Nephron (organoid): ENCODE results near the gene LEMD2.
A peak's percentile ranks its signal among the peaks of the same experiment; 100 is the strongest.

Source experiments
- H3K27ac Mint-ChIP-seq, 3 experiments: 2 replicates each; pipeline ENCODE4 v1.8.0; 2020; ENCODE audit warnings: mixed read lengths in 3 of 3, mild to moderate bottlenecking in 2 of 3, moderate library complexity in 1 of 3
- H3K27me3 Mint-ChIP-seq: 2 replicates; pipeline ENCODE4 v1.8.0; 2021; ENCODE audit warnings: low read depth, mild to moderate bottlenecking, moderate library complexity, mixed read lengths
- H3K36me3 Mint-ChIP-seq: 2 replicates; pipeline ENCODE4 v1.8.0; 2020; ENCODE audit warnings: low read depth, mixed read lengths
- H3K4me1 Mint-ChIP-seq: 2 replicates; pipeline ENCODE4 v1.8.0; 2020; ENCODE audit warnings: mixed read lengths
- H3K4me3 Mint-ChIP-seq, 3 experiments: 2 replicates each; pipeline ENCODE4 v1.8.0; 2020; ENCODE audit warnings: mild to moderate bottlenecking in 3 of 3, mixed read lengths in 3 of 3, moderate library complexity in 2 of 3
- H3K9me3 Mint-ChIP-seq: 2 replicates; pipeline ENCODE4 v1.8.0; 2020; ENCODE audit warnings: mixed read lengths
- CTCF ChIP-seq, 3 experiments: fragments of 200-600 bp; sonication (generic); IDR thresholded peaks; one replicate each; pipeline ENCODE4 v1.5.0; 2021; ENCODE audit warnings: antibody characterized with exemption in 3 of 3; ENCODE audit not compliant: unreplicated experiment in 3 of 3

The LEMD2 gene

DNA sequence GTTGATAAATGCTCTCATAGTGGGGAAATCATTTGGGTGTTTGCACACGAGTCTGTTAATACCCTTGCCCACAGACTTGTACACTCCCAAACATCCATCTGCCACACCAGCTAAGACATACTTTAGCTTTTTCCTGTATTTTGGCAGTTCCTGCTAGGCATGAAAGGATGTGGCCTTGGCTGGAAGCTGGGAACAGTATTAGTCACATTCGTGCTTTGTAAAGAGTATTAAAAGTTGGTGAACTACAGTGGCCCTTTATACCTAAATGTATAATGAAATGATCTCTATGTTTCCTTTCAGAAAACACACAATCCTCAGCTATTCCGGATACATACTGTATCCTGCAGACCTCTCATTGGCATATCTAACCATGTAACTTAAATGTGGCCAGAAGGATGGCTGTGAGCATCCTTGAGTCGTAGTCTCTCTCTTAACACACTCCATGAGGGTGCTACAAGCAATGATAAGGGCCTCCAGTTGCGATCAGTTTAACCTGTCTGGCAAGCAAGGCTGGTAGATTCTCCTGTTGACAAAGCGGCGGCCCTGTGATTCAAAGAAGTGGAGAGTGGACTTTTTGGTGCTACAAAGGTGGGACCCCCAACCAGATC is 1.5 kb downstream of the LEMD2 start:
- TF ChIP-seq CTCF (IDR thresholded peaks at IDR 0.05; ENCODE audit: unreplicated experiment in 3 of 3), result no peak
- Mint-ChIP-seq H3K4me1 (peaks cover 74% of the 10 kb centered on the region), H3K27me3 (no peaks in the 10 kb centered on the region), H3K4me3 (peak overlapping the region; percentile 95 to 96 (median 96)), H3K27ac (peak overlapping the region; percentile 96 to 98 (median 97)), H3K9me3 (no peaks in the 10 kb centered on the region), H3K36me3 (peaks cover 34% of the 10 kb centered on the region)

DNA sequence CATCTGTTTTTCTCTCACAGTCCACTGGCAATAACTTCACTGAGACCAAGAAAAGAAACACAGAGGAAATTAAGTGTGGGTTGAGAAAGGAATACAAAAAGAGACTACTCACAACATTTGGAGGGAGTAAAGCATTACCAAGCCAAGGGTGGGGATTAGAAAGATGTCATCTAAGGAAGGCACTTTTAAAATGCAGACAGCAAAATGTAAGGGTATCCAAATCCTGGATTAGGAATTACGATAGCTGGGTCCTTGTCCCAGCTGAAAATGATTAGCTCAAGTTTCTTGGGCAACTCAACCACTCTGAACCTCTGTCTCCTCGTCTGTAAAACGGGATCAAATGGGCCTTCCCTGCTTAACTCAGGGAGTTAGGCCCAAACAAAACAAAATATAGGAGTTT is 2.2 kb downstream of the LEMD2 start:
- Mint-ChIP-seq H3K36me3 (peaks cover 39% of the 10 kb centered on the region), H3K27ac (peak overlapping the region; percentile 55 to 97 (median 96)), H3K27me3 (no peaks in the 10 kb centered on the region), H3K9me3 (no peaks in the 10 kb centered on the region), H3K4me1 (peaks cover 73% of the 10 kb centered on the region), H3K4me3 (peak overlapping the region; percentile 95 to 96 (median 96))
- TF ChIP-seq CTCF (IDR thresholded peaks at IDR 0.05; ENCODE audit: unreplicated experiment in 3 of 3), result no peak

DNA sequence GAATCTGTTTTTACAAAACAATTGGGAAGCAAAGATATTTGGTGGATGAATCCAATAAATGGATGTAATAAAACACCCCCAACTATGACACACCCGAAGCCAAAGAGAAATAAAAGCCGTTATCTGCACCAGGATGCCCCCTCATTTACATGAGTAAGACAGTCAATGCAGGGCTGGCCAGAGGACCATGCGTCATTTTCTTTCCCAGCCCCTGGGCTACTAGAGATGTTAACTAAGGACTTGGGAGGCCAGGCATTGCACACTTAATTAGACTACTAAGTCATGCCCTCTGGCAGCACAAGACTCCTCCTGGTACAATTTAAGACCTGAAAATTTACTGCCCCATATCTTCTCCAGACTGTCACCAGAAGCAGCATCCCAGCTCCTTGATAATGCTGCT is 3.2 kb downstream of the LEMD2 start:
- peak overlapping the region in 2 of 3 experiments; percentile 78 to 96 for H3K4me3 Mint-ChIP-seq
- TF ChIP-seq CTCF (IDR thresholded peaks at IDR 0.05; ENCODE audit: unreplicated experiment in 3 of 3), result no peak
- peaks cover 45% of the 10 kb centered on the region for H3K36me3 Mint-ChIP-seq
- H3K27ac Mint-ChIP-seq, result peak overlapping the region in 2 of 3 experiments; percentile 55 to 97
- peaks cover 70% of the 10 kb centered on the region for H3K4me1 Mint-ChIP-seq
- H3K9me3 Mint-ChIP-seq, result no peaks in the 10 kb centered on the region
- no peaks in the 10 kb centered on the region for H3K27me3 Mint-ChIP-seq

DNA sequence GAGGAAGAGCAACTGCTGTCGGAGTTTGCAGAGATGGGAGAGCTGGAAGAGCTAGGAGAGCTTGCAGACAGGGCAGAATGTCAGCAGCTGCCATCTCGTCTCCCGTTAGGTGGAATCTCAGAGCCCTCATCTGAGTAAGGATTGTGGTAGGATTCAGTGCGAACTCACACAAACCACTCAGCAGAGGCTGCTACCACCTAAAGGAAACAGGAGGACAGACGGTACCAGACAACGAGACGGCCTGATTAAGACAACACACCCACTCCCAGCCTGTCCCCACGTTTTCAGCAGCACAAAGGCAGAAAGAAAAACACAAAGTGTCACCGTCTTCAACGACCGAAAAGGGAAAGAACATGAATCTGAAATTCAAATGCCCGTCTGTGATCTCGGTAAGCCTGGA is 4.1 kb downstream of the LEMD2 start:
- Mint-ChIP-seq H3K4me1 (peaks cover 61% of the 10 kb centered on the region), H3K9me3 (no peaks in the 10 kb centered on the region), H3K27me3 (no peaks in the 10 kb centered on the region), H3K36me3 (peaks cover 55% of the 10 kb centered on the region), H3K27ac (peak overlapping the region; percentile 27 to 73 (median 58)), H3K4me3 (peak overlapping the region; percentile 20 to 96 (median 41))
- TF ChIP-seq CTCF (IDR thresholded peaks at IDR 0.05; ENCODE audit: unreplicated experiment in 3 of 3), result no peak

DNA sequence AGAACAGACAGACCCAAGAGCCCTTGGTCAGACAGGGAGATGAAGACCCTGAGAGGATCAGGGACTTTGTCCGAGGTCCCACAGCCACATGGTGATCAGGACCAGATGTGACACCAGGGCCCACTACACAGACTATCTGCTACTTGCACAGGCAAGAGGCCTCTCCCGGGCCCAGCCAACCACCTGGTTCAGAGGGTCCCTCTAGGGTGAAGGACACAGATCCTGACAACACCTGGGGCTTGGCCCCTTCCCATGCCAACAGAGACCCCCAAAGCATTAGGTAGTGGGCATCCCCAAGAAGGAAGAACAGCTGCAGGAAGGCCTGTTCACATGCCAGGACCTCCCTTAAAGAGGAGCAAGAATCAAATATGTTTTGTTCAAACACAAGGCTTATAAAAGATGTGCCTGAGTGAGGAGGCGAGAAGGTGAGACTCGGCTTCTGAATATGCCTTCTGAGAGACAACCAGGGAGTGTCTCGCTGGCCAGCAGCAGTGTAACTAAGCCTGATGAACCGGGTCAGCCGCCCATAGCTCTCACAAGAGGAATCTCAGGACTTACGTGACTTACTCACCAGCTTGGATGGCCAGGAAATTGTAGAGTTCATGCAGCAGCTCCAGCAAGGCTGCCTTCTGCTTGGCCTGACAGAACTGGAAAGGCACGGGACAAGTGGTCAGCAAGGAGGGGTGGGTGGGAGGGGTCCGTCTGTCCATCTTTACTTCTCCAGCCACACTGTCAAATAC is 5.0 kb downstream of the LEMD2 start:
- no peaks in the 10 kb centered on the region for H3K27me3 Mint-ChIP-seq
- H3K36me3 Mint-ChIP-seq, result peaks cover 62% of the 10 kb centered on the region
- no peak for TF ChIP-seq CTCF (IDR thresholded peaks at IDR 0.05; ENCODE audit: unreplicated experiment in 3 of 3)
- H3K27ac Mint-ChIP-seq, result no peak overlapping the region
- H3K9me3 Mint-ChIP-seq, result no peaks in the 10 kb centered on the region
- peaks cover 53% of the 10 kb centered on the region for H3K4me1 Mint-ChIP-seq
- peak overlapping the region in 2 of 3 experiments; percentile 32 to 36 for H3K4me3 Mint-ChIP-seq
